GM23338 (cell line): ENCODE measurements around the gene AFF1. TPM values are rescaled to one million over a fixed set of nuclear protein-coding genes. Genes with fewer than 3 reads are reported as not detected.

ENCODE experiments used
- ATAC-seq: fragments of 200-7000 bp; cut with Tn5 transposase; 3 replicates; pipeline ENCODE4 v1.9.1; 2020
- DNase-seq: peaks from one replicate; pipeline ENCODE4 v3.0.0-alpha.2; 2015; ENCODE audit warnings: low spot score
- H2AFZ ChIP-seq: fragments of 200-600 bp; sonication (generic); 2 replicates; pipeline ENCODE4 v1.8.0; 2016; ENCODE audit warnings: antibody characterized with exemption, mild to moderate bottlenecking, moderate library complexity
- H3F3A ChIP-seq: fragments of 200-600 bp; sonication (generic); replicated peaks from 2 replicates; pipeline ENCODE4 v1.8.0; 2017; ENCODE audit warnings: antibody characterized with exemption, mixed run types, low read depth
- H3K27ac ChIP-seq: fragments of 200-600 bp; sonication (generic); 2 replicates; pipeline ENCODE4 v1.6.1; 2016; ENCODE audit warnings: low read depth
- H3K27me3 ChIP-seq: fragments of 200-600 bp; sonication (generic); 2 replicates; pipeline ENCODE4 v1.8.0; 2016; ENCODE audit warnings: mild to moderate bottlenecking, mixed run types, moderate library complexity; ENCODE audit not compliant: insufficient read depth
- H3K36me3 ChIP-seq: fragments of 200-600 bp; sonication (generic); 2 replicates; pipeline ENCODE4 v1.8.0; 2016; ENCODE audit warnings: mild to moderate bottlenecking; ENCODE audit not compliant: insufficient read depth
- H3K4me1 ChIP-seq: fragments of 200-600 bp; sonication (generic); 2 replicates; pipeline ENCODE4 v1.8.0; 2016; ENCODE audit warnings: mild to moderate bottlenecking, moderate library complexity; ENCODE audit not compliant: insufficient read depth
- H3K4me2 ChIP-seq: fragments of 200-600 bp; sonication (generic); 2 replicates; pipeline ENCODE4 v1.7.1; 2017; ENCODE audit warnings: mixed run types
- H3K4me3 ChIP-seq: fragments of 200-600 bp; sonication (generic); 2 replicates; pipeline ENCODE4 v1.6.1; 2016; ENCODE audit warnings: mixed run types
- H3K79me2 ChIP-seq: fragments of 200-600 bp; sonication (generic); replicated peaks from 2 replicates; pipeline ENCODE4 v1.8.0; 2017; ENCODE audit warnings: mild to moderate bottlenecking; ENCODE audit not compliant: insufficient read depth
- H3K9me2 ChIP-seq: fragments of 200-600 bp; sonication (generic); 2 replicates; pipeline ENCODE4 v1.8.0; 2017; ENCODE audit not compliant: insufficient read depth
- H4K20me1 ChIP-seq: fragments of 200-600 bp; sonication (generic); replicated peaks from 2 replicates; pipeline ENCODE4 v1.8.0; 2017; ENCODE audit warnings: mild to moderate bottlenecking; ENCODE audit not compliant: insufficient read depth
- H3K27ac Mint-ChIP-seq: 2 replicates; pipeline ENCODE4 v1.8.0; 2020; ENCODE audit warnings: inconsistent platforms, mild to moderate bottlenecking, moderate library complexity, mixed read lengths
- H3K27me3 Mint-ChIP-seq: 3 replicates; pipeline ENCODE4 v1.8.0; 2022; ENCODE audit warnings: low read depth, mild to moderate bottlenecking, moderate library complexity, mixed read lengths, inconsistent platforms; ENCODE audit not compliant: insufficient read depth, poor library complexity
- H3K36me3 Mint-ChIP-seq: 3 replicates; pipeline ENCODE4 v1.8.0; 2021; ENCODE audit warnings: low read depth, mild to moderate bottlenecking, inconsistent platforms, moderate library complexity, mixed read lengths
- H3K4me1 Mint-ChIP-seq: 3 replicates; pipeline ENCODE4 v1.8.0; 2020; ENCODE audit warnings: mild to moderate bottlenecking, inconsistent platforms, mixed read lengths
- H3K4me3 Mint-ChIP-seq: 3 replicates; pipeline ENCODE4 v1.8.0; 2021; ENCODE audit warnings: moderate library complexity, mild to moderate bottlenecking, inconsistent platforms, mixed read lengths
- H3K9me3 Mint-ChIP-seq: 3 replicates; pipeline ENCODE4 v1.8.0; 2020; ENCODE audit warnings: moderate library complexity, mild to moderate bottlenecking, inconsistent platforms, mixed read lengths
- CREB1 ChIP-seq: fragments of 250-450 bp; sonication (Bioruptor Pico); IDR thresholded peaks from 2 replicates; pipeline ENCODE4 v1.5.0; 2020; ENCODE audit warnings: low read depth, mild to moderate bottlenecking, moderate library complexity
- CTCF ChIP-seq, 2 experiments: fragments of 200-600 bp in 1 of 2; sonication (generic) in 1 of 2; conservative IDR thresholded peaks; 2 replicates each; pipeline versions ENCODE4 v1.5.1 to v1.6.1; 2016 to 2017; ENCODE audit warnings: antibody characterized with exemption in 2 of 2, low read depth in 2 of 2, mild to moderate bottlenecking in 2 of 2, moderate library complexity in 1 of 2
- ETS1 ChIP-seq: IDR thresholded peaks from 2 replicates; pipeline ENCODE4 v1.6.1; 2016; ENCODE audit warnings: antibody characterized with exemption
- EZH2 ChIP-seq: fragments of 200-600 bp; sonication (generic); IDR thresholded peaks from one replicate; pipeline ENCODE4 v1.8.0; 2017; ENCODE audit warnings: antibody characterized with exemption, mild to moderate bottlenecking, low read depth; ENCODE audit not compliant: unreplicated experiment
- EZH2phosphoT487 ChIP-seq: fragments of 200-600 bp; sonication (generic); IDR thresholded peaks from one replicate; pipeline ENCODE4 v1.8.1; 2018; ENCODE audit warnings: antibody characterized with exemption; ENCODE audit not compliant: unreplicated experiment
- JUNB ChIP-seq: IDR thresholded peaks from one replicate; pipeline ENCODE4 v1.6.1; 2016; ENCODE audit warnings: antibody characterized with exemption; ENCODE audit not compliant: unreplicated experiment
- NANOG ChIP-seq: IDR thresholded peaks from 2 replicates; pipeline ENCODE4 v1.6.1; 2016; ENCODE audit warnings: antibody characterized with exemption, borderline replicate concordance
- POLR2AphosphoS5 ChIP-seq: IDR thresholded peaks from 2 replicates; pipeline ENCODE4 v1.6.1; 2016; ENCODE audit warnings: antibody characterized with exemption, low read depth
- REST ChIP-seq: IDR thresholded peaks from one replicate; pipeline ENCODE4 v1.6.1; 2018; ENCODE audit warnings: antibody characterized with exemption; ENCODE audit not compliant: unreplicated experiment
- STAT1 ChIP-seq: IDR thresholded peaks from one replicate; pipeline ENCODE4 v1.6.1; 2016; ENCODE audit warnings: antibody characterized with exemption; ENCODE audit not compliant: unreplicated experiment
- ZNF114 ChIP-seq: fragments of 250-450 bp; sonication (Bioruptor Pico); IDR thresholded peaks from 2 replicates; pipeline ENCODE4 v1.5.0; 2020; ENCODE audit warnings: mild to moderate bottlenecking, moderate library complexity
- ZNF331 ChIP-seq: fragments of 250-450 bp; sonication (Bioruptor Pico); IDR thresholded peaks from 2 replicates; pipeline ENCODE4 v1.5.0; 2020; ENCODE audit warnings: low read depth, mild to moderate bottlenecking, moderate library complexity
- ZNF462 ChIP-seq: fragments of 250-450 bp; sonication (Bioruptor Pico); IDR thresholded peaks from 2 replicates; pipeline ENCODE4 v1.5.0; 2020; ENCODE audit warnings: mild to moderate bottlenecking, moderate library complexity
- polyA plus RNA-seq: library from polyadenylated mRNA; unstranded; fragments of >200 nt; fragmentation: Nextera tagmentation; extraction: Ambion mirVana; gene quantifications from 2 replicates; pipeline ENCODE4 v1.2.1, GENCODE V29; 2016
- total RNA-seq: library from RNA; depleted of rRNA; stranded (reverse); fragments of >200 nt; shearing (Covaris generic); gene quantifications from 2 replicates; pipeline ENCODE4 v1.2.3, GENCODE V29; 2014

Gene AFF1
- total and polyA plus RNA-seq, 2 experiments from 2014 or later, result 42.6 to 67.2 TPM

- peak overlapping the region; percentile 47 for H3K4me2 ChIP-seq
- peak overlapping the region; percentile 29; the same call in 1 of the 2 replicates for H3K4me3 ChIP-seq
- Mint-ChIP-seq H3K27ac (peak overlapping the region; percentile 98), H3K4me1 (peaks cover 70% of the 10 kb centered on the region), H3K27me3 (peaks cover 7% of the 10 kb centered on the region), H3K9me3 (no peaks in the 10 kb centered on the region), H3K36me3 (peaks cover 35% of the 10 kb centered on the region; the same call in 2 of the 3 replicates), H3K4me3 (peak overlapping the region; percentile 68; the same call in 1 of the 3 replicates)
- peak overlapping the region; percentile 91 for H3K27ac ChIP-seq
- no peaks in the 10 kb centered on the region for H4K20me1 ChIP-seq
- H3K4me1 ChIP-seq, result peaks cover 58% of the 10 kb centered on the region
- H2AFZ ChIP-seq, result no peak overlapping the region
- ATAC-seq (no peak), DNase-seq (no peak)
- no peak for TF ChIP-seq EZH2phosphoT487
- TF ChIP-seq ETS1, result no peak
- no peak for TF ChIP-seq NANOG
- no peak for TF ChIP-seq POLR2AphosphoS5
- no peak for TF ChIP-seq STAT1
- TF ChIP-seq JUNB, result no peak
- TF ChIP-seq CREB1 (CRISPR knock-in tag), result no peak
- no peak for TF ChIP-seq REST
- no peak for TF ChIP-seq ZNF114
- TF ChIP-seq CTCF (conservative IDR thresholded peaks at IDR 0.05; ENCODE audit: low read depth in 2 of 2), result no peak
- no peak for TF ChIP-seq EZH2
- TF ChIP-seq ZNF331 (CRISPR knock-in tag), result no peak
- TF ChIP-seq ZNF462 (CRISPR knock-in tag), result no peak
- peaks cover 5% of the 10 kb centered on the region; the same call in 1 of the 2 replicates for H3F3A ChIP-seq
- H3K36me3 ChIP-seq, result no peaks in the 10 kb centered on the region
- H3K79me2 ChIP-seq, result peaks cover 72% of the 10 kb centered on the region
- H3K27me3 ChIP-seq, result no peaks in the 10 kb centered on the region
- no peaks in the 10 kb centered on the region for H3K9me2 ChIP-seq
Observed at GRCh38 chr4:86961116-86961515, 26.3 kb downstream of the AFF1 start.
